ENCODE measurements around the gene OLFML3.

Gene OLFML3

DNA sequence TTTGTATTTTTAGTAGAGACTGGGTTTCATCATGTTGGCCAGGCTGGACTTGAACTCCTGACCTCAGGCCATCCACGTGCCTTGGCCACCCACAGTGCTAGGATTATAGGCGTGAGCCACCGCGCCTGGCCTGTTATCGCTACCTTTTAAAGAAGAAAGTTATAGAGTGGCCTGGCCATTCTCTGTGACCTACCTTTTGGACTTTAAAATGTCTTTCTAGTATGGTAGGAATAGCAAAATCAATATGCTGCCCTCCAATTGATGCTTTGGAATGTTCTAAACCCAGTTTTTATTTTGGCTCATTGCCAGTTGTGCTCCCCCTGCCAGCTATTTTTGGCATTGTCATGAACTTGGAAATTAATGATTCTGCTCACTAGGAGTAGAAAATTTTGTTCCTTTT lies 30.3 kb upstream of the OLFML3 start:
- DNase-seq = no peak

DNA sequence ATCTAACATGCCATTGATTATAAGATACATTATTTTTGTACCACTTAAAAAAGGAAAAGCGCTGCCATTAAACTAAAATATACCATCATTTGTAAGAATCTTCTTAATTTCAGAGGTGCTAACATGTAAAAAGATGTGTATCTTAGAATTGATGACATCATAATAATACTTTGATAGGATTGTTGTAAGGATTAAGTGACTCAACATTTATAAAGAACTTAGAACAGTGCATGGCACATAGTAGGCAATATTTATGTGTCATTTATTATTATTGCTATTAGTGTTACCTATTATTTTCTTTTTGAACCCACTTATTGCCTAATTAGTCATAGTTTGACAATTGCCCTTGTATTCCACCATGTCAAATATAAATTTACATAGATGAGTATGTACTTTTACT lies 28.4 kb upstream of the OLFML3 start:
- DNase-seq = no peak

DNA sequence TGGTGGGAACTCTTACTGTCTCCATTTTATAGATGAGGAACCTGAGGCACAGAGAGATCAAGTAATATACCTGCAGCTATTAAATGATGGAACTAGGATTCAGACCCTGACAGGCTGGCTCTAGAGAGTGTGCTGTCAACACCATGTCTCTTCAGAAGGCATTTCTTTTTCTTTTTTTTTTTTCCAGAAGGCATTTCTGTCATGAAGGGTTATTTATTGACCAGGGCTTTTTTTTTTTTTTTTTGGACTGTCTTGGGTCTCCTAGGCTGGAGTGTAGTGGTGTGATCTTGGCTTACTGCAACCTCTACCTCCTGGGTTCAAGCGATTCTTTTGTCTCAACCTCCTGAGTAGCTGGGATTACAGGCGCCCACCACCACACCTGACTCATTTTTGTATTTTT lies 27.6 kb upstream of the OLFML3 start:
- no peak for DNase-seq

DNA sequence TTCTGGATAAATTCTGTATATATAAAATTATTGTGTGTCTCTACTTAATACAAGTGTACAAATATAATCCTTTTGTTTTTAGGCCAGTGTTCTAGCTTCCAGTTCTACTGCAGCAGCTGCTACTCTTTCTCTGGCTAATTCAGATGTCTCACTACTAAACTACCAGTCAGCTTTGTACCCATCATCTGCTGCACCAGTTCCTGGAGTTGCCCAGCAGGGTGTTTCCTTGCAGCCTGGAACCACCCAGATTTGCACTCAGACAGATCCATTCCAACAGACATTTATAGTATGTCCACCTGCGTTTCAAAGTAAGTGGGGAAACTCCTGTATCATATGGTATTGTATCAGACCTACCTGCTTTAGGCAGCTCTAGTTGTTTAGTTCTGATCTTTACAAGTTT lies 21.3 kb upstream of the OLFML3 start:
- no peak for DNase-seq

DNA sequence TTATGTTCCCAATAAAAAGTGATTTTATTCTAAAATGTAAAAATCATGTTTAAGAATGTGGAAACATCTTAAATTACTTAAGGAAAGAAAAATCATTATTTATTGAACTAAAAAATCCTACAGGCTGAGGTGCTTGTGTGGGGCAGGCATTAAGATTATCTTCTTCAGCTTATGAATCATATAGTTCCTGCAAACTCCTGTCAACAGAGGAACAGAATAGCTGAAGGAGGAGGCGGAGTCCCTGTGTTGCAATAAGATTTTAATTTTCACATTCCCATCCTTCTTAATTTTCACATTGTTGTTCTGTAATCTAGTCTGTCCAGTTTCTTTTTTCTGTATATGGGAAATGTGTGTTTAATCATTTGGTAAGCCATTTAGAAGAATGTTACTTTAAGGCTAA lies 20.6 kb upstream of the OLFML3 start:
- DNase-seq = no peak

DNA sequence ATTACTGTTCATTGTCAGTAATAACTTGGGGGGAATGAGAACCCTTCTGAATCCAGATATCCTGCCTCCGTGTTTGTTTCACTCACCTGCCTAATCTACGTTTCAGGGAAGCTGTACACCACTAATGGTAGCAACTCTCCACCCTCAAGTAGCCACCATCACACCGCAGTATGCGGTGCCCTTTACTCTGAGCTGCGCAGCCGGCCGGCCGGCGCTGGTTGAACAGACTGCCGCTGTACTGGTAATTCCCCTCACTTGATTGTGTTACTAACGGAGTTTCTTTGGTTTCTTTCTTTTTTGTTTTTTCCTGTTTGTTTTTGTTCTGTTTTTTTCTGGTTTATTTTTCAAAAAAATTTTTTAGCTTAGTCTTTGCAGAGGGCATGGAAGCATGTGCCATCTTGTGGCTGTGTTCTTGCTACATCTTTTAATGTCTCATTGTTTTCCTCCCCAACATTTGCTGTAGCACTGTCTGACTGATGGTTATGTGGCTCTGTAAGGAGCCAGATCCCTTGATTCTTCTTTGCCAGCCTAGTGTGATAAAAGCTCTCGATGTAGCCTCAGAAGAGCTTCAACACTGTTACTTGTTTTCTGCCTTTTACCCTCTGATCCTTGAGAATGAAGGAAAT lies 15.9 kb upstream of the OLFML3 start:
- no peak for DNase-seq

DNA sequence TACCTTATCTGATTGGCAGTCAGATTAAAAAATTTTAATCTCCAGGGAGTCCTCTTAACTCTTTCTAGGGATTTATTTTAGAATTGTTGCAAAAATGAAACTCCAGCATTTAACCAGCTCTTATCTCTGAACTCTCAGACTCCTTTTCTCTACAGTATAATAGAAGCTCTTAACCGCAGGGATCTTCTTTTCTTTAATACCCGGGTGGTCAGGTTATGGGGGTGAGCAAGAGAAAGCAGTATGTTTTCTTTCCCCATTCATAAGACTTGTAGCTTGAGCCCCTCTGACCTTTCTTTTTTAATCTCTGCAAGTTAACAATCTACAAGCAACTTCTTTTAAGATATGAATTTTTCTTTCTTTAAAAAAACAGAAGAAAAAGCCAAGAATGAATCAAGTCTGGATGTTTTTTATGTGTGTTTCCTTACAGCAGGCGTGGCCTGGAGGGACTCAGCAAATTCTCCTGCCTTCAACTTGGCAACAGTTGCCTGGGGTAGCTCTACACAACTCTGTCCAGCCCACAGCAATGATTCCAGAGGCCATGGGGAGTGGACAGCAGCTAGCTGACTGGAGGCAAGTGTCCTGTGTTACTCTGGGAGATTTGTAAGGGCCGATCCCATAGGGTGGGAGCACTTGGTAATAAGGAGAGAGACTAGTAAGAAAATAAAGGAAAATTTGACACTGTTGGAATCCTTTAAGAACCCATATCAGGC lies 13.4 kb upstream of the OLFML3 start:
- DNase-seq = no peak

DNA sequence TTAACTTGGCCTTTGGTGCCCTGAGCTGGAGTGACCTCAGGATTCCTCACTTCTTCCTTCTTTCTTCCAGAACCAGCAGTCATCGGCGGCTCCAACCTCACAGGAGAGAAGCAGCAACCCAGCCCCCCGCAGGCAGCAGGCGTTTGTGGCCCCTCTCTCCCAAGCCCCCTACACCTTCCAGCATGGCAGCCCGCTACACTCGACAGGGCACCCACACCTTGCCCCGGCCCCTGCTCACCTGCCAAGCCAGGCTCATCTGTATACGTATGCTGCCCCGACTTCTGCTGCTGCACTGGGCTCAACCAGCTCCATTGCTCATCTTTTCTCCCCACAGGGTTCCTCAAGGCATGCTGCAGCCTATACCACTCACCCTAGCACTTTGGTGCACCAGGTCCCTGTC lies 6.3 kb upstream of the OLFML3 start:
- no peak for DNase-seq

DNA sequence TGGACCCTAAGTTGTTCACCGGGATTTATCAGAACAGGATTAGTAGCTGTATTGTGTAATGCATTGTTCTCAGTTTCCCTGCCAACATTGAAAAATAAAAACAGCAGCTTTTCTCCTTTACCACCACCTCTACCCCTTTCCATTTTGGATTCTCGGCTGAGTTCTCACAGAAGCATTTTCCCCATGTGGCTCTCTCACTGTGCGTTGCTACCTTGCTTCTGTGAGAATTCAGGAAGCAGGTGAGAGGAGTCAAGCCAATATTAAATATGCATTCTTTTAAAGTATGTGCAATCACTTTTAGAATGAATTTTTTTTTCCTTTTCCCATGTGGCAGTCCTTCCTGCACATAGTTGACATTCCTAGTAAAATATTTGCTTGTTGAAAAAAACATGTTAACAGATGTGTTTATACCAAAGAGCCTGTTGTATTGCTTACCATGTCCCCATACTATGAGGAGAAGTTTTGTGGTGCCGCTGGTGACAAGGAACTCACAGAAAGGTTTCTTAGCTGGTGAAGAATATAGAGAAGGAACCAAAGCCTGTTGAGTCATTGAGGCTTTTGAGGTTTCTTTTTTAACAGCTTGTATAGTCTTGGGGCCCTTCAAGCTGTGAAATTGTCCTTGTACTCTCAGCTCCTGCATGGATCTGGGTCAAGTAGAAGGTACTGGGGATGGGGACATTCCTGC lies 3.9 kb upstream of the OLFML3 start:
- no peak for DNase-seq

DNA sequence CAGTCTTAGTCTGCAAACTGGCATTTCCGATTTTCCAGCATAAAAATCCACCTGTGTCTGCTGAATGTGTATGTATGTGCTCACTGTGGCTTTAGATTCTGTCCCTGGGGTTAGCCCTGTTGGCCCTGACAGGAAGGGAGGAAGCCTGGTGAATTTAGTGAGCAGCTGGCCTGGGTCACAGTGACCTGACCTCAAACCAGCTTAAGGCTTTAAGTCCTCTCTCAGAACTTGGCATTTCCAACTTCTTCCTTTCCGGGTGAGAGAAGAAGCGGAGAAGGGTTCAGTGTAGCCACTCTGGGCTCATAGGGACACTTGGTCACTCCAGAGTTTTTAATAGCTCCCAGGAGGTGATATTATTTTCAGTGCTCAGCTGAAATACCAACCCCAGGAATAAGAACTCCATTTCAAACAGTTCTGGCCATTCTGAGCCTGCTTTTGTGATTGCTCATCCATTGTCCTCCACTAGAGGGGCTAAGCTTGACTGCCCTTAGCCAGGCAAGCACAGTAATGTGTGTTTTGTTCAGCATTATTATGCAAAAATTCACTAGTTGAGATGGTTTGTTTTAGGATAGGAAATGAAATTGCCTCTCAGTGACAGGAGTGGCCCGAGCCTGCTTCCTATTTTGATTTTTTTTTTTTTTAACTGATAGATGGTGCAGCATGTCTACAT lies 2.5 kb upstream of the OLFML3 start:
- peak; percentile 19 for DNase-seq

DNA sequence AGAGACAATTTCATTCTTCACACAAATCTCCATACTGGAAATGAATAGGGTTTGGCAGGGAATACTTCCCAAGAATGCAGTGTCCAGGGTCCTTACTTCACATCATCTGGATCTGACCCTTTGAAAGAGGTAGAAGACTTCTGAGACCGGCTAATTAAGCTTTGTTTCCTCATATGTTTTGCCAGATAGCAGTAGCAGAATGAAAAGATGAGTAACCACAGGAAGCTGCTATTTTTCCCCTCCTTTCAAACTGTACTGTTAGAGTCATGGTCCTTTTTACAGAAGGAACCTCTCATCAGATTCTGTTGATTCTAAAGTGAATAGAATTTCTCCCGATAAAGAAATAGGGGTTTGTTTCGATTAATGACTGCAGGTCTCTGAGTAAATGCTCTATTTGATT lies 1.4 kb upstream of the OLFML3 start:
- DNase-seq = no peak

DNA sequence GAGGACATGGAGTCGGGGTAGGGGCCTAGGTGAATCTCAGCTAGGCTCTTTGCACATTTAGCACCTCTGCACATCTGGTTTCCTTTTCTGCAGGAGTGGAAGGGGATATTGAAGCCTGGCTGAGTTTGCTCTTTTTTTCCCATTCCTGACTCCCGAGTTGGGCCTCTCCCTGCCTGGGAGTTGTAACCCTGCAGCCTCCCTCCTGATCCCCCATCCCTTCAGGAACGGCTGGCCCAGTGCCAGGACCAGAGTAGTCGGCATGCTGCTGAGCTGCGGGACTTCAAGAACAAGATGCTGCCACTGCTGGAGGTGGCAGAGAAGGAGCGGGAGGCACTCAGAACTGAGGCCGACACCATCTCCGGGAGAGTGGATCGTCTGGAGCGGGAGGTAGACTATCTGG lies 836 bp downstream of the OLFML3 start:
- no peak for DNase-seq

DNA sequence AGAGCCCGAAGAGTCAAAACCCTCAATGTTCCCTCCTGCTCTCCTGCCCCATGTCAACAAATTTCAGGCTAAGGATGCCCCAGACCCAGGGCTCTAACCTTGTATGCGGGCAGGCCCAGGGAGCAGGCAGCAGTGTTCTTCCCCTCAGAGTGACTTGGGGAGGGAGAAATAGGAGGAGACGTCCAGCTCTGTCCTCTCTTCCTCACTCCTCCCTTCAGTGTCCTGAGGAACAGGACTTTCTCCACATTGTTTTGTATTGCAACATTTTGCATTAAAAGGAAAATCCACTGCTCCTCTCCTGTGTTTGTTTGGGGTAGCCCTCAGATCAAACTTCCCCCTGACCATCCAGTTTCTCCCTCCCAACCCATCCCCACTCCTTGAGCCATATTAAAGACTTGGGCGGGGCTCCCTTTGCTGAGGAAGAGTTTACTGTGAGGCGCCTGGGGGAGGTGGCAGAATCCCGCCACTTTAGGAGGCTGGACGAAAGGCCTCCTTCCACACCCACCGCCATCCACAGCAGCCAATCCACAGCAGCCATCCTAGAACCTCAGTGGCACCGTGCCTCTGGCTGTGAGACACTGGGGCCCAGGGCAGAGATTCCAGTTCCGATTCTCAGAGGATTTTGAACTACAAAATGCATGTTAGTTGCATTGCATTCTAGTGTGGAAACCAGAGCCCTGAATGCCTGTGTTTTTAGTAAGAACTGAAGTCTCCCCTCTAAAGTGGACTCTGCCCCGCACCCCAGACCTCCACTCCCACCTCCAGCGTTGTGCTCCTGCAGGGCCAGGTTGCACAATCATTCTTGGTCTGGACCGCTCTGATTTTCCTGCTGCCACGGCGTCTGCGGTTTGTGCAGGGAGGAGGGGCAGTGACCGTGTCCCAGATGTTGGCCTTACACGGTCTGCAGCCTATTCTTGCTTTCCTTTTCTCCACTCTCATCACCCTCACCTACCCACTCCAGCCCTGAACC lies 3.0 kb downstream of the OLFML3 start:
- DNase-seq = peak; percentile 56

DNA sequence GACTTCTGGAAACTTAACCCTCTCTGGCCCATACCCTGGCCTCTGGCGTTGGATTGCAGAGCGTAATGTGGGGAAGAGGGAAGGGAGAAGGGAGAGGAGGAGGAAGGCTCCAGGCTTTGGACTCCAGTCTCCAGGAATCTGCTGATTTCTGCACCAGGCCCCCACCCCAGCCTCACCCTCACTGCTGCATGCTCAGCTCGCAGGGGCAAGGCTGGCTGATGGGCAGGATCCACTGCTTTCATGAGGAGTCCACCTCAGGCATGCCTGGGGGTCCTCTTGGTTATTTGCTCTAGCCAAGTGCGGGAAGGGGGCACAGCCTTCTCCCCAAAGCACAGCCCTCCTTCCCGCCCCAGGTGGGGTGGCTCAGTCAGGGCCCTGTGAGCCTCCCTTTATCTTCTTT lies 3.7 kb downstream of the OLFML3 start:
- DNase-seq = no peak

DNA sequence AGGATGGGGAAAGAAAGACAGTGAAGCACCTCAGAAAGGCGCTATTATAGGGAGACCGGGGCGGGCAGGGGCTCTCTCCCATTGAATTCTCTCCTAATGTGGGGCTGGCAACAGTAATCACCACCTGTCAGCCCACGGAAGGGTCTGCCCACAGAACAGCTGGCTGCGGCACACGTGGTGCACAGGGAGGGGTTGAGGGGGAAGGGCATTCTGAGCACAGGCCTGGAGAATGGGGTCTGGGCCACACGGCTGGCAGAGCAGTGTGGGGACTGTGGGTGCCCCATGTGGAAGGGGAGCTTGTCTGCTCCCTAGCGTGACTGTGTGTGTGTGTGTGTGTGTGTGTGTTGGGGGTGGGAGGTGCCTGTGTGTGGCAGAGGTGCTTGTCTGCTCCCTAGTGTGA lies 4.1 kb downstream of the OLFML3 start:
- no peak for DNase-seq

DNA sequence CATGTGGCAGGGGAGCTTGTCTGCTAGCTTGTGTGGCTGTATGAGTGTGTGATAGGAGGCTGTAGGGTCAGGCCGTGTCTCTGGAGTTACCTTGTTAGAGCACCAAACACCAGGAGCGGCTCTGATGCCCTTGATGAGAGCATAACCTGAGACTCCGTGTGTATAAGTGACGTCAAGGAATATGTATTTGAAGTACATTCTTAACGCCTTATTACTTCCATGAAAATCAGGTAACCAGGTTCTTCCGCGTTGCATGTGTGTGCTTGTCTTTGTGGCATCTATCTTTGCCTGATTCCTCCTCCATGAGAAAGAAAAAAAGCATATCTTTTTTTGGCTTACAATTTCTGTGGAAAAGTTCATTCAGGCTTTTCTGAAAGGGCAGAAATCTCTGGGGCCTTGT lies 4.6 kb downstream of the OLFML3 start:
- DNase-seq = no peak

DNA sequence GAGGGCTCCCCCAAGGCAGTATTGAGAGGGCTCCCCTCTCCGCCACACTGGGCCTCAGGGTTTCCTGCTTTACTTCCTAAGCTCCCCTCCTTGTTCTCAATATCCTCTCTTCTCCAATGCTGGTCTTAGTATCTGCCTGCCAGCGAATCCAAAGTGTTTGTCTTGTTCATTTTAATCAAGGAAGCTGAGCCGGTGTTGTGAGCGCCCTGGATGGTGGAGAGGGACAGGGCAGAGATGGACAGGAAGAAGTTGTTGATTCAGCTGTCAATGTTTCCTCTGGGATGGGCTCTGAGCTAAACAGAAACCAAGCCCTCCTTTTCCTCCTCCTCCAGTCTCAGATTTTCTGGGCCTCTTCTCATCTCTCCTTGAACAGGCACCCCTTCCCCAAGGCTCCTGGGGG lies 5.4 kb downstream of the OLFML3 start:
- DNase-seq = no peak

DNA sequence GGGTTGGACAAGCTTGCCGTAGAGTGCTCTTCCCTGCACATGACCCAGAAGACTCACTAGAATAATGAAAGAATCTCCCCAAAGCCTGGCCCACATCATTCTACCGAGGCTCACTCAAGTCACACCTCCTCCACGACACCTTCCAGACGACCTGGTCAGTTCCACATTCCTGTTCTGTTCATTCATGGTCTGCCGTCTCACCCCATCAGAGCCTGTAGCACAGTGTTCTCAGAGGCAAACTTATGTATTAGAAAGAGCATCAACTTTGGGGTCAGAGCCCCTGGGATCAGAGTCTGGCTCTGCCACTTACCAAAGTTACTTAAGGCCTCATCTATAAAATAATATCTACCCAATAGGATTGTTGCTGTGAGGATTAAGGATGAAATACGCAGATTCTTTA lies 7.5 kb downstream of the OLFML3 start:
- DNase-seq = no peak

DNA sequence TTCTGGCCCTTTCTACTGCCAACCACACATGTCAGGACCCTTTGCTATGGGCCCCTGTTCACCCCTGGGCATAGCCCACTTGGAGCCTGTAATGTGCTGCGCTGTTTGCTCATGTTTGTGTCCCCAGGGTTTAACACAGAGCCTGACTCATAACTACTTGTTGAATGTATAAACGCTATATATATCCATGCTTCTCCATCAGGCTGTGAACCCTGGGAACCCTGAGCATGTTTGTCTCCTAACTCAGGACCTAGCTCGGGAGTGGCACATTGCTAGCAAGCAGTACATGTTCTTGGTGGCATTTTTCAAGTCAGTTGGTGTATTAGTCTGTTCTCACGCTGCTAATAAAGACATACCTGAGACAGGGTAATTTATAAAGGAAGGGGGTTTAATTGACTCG lies 8.0 kb downstream of the OLFML3 start:
- no peak for DNase-seq

DNA sequence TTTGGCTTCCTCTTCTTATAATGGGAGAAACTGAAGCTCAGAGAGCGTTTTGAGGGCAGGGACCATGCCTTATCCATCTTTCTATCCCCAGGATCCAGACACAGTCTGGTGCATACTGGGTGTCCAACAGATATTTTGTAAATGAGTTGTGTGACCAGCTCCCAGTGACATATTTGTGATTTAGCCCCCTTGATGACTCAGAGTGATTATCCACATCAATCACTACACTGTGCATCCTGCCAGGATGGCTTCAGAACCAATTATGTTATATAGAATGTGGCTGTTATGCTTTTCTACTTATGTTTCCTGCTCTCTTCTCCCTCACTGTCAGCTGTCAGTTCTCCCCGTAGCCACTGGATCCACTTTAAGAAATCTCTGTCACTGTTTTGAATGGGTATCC lies 11.3 kb downstream of the OLFML3 start:
- DNase-seq = no peak

DNA sequence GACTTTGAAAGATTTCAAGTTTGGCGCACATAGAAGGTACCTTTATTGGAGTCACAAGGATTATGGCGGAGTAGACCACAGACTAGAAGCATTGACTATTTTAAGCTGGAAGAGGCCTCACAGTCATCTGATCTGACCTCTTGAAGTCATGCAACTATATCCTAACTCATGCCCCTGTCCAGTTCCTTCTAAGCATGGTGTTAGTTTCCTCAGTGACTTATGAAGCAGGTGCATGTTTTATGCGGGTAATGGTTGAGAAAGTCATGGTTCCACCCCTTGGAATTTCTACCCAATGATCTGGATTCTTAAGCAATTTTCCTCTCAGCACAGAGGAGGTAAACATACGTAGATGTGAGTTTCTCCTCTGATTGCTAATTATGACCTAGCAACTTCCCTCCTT lies 11.7 kb downstream of the OLFML3 start:
- DNase-seq = no peak

DNA sequence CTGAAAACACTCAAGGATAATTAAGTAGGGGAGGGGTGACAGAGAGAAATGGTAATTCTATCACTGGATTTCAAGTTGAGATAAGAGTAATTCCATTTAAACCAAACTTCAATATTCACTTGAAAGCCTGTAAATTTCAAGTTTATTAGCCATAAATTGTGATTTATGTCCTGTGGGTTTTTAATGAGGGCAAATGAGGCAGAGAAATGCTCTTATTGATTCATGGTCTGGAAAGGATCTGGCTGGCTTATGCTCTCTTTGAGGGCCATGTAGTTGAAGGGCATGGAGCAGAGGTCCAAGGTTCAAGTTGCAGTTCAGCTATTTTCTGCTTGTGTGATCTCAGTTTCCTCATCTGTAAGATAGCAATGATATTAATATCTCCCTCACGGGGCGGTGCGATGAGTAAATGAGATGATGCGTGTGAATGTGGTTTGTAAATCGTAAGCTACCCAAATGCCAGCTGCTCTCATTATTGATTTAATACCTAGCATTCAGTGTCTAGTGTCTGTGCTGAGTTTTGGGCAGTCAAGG lies 12.3 kb downstream of the OLFML3 start:
- DNase-seq = no peak

DNA sequence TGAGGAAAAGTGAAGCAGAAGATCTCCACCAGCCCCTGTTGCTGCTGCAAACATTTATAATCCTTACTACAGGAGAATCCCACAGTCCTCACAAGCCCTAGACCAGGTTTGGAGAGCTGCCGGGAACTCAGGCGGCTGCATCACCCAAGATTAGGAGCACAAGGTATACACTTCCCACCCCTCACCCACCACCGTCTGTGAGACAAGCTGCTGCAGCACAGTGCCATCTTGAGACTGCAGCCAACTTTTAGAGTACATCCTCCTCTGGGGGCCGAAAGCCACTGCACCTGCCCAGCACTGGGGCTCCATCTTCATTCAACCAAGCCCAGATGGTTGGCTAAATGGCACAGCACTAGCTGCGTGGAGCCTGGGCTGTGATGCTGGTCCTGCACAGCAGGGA lies 13.8 kb downstream of the OLFML3 start:
- no peak for DNase-seq
